Type B pancreatic cell (in vitro differentiated cells): ENCODE results near the gene ANKRD29. TPM values are rescaled to one million over a fixed set of nuclear protein-coding genes. Genes with fewer than 3 reads are reported as not detected.
A peak's percentile ranks its signal among the peaks of the same experiment; 100 is the strongest.

Source experiments
- DNase-seq: peaks from one replicate; pipeline ENCODE4 v3.0.0; 2021; ENCODE audit warnings: mixed read lengths; ENCODE audit not compliant: unreplicated experiment; ENCODE audit errors: extremely low spot score
- H3K27ac Mint-ChIP-seq: 2 replicates; pipeline ENCODE4 v1.8.0; 2021; ENCODE audit warnings: mild to moderate bottlenecking, mixed read lengths
- H3K27me3 Mint-ChIP-seq: 2 replicates; pipeline ENCODE4 v1.8.0; 2021; ENCODE audit warnings: mixed read lengths
- H3K36me3 Mint-ChIP-seq: 2 replicates; pipeline ENCODE4 v1.8.0; 2021; ENCODE audit warnings: mixed read lengths
- H3K4me1 Mint-ChIP-seq: one replicate; pipeline ENCODE4 v1.8.0; 2021; ENCODE audit warnings: mixed read lengths; ENCODE audit not compliant: unreplicated experiment
- H3K4me3 Mint-ChIP-seq: 2 replicates; pipeline ENCODE4 v1.8.0; 2021; ENCODE audit warnings: mild to moderate bottlenecking, mixed read lengths
- H3K9me3 Mint-ChIP-seq: 2 replicates; pipeline ENCODE4 v1.8.0; 2021; ENCODE audit warnings: mixed read lengths
- CTCF ChIP-seq: fragments of 200-600 bp; sonication (generic); conservative IDR thresholded peaks from 2 replicates; pipeline ENCODE4 v1.5.0; 2021; ENCODE audit warnings: antibody characterized with exemption, mild to moderate bottlenecking
- total RNA-seq: library from RNA; stranded (reverse); gene quantifications from 2 replicates; pipeline ENCODE4 v1.2.1, GENCODE V29; 2021; ENCODE audit warnings: low replicate concordance

Gene ANKRD29
- total RNA-seq, 1 donor from 2014 or later, result 3.5 TPM

GRCh38 chr18:23587220-23587642 is 75.5 kb downstream of the ANKRD29 start:
- TF ChIP-seq CTCF, result peak; percentile 4
- peak overlapping the region; percentile 94 for H3K4me3 Mint-ChIP-seq
- DNase-seq, result no peak
- peak overlapping the region; percentile 99 for H3K27ac Mint-ChIP-seq
- H3K4me1 Mint-ChIP-seq, result peaks cover 20% of the 10 kb centered on the region
- no peaks in the 10 kb centered on the region for H3K36me3 Mint-ChIP-seq
- H3K9me3 Mint-ChIP-seq, result no peaks in the 10 kb centered on the region
- H3K27me3 Mint-ChIP-seq, result peaks cover 12% of the 10 kb centered on the region

DNA sequence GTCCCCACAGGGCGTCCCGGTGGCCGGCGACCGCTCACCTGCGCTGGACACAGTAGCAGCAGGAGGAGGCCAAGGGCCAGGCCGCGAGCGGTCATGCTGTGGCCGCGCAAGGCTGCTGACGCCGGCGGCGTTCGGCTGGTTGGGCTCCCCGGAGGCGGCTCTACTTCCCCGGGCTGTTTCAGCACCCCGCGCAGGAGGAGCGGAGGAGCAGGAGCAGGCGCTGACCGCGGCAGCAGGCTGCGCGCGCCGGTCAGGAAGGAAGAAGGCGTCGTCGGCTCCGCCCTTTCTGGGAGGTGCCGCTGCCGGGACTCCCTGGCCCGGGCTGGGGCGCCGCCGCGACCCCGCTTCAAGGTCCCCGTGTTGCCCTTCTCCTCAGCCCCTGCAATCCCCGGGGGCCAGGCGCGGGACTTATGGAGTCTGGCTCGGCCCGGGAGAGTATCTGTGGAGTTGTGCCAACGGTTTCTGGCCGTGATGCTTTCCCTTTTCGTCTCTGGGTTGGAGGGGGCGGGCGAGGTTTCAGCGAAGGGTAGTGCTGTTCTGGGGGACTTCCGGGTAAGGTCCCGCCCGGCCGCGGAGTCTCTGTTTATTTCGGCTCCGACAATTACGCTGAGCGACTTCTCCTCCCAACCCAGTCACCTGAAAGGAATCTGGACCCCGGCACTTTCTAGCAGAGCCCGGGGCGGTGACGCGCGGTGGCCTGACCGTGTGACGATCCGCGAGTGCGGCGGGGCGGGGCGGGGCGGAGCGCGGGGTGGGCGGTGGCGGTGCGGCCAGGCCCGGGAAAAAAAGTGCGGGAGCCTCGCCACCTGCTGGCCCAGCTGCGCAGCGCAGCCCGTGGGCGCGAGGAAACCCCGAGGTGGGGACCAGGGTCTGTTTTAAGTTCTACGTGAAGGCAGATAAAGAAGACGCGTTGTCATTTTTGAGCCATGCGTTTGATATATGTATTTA is 76.2 kb downstream of the ANKRD29 start, which contains the start of gene NPC1:
Gene NPC1 (minus strand): TSS at position 258 of the 948 bp plus-strand sequence. CDS start 163 bp downstream, at position 95.
- H3K4me3 Mint-ChIP-seq, result peak within 1 kb of the TSS; percentile 94
- peak; percentile 97 for TF ChIP-seq CTCF
- H3K27me3 Mint-ChIP-seq, result peaks cover 12% of the 10 kb centered on the region
- H3K4me1 Mint-ChIP-seq, result peaks cover 26% of the 10 kb centered on the region
- peak; percentile 92 for DNase-seq
- H3K27ac Mint-ChIP-seq, result peak within 1 kb of the TSS; percentile 99
- no peaks in the 10 kb centered on the region for H3K9me3 Mint-ChIP-seq
- H3K36me3 Mint-ChIP-seq, result peaks cover 3% of the 10 kb centered on the region

GRCh38 chr18:23585897-23586248 is 76.8 kb downstream of the ANKRD29 start:
- DNase-seq, result no peak
- Mint-ChIP-seq H3K9me3 (no peaks in the 10 kb centered on the region), H3K4me3 (peak overlapping the region; percentile 94), H3K27me3 (peaks cover 12% of the 10 kb centered on the region), H3K36me3 (peaks cover 4% of the 10 kb centered on the region), H3K27ac (peak overlapping the region; percentile 99), H3K4me1 (peaks cover 31% of the 10 kb centered on the region)
- TF ChIP-seq CTCF, result no peak

DNA sequence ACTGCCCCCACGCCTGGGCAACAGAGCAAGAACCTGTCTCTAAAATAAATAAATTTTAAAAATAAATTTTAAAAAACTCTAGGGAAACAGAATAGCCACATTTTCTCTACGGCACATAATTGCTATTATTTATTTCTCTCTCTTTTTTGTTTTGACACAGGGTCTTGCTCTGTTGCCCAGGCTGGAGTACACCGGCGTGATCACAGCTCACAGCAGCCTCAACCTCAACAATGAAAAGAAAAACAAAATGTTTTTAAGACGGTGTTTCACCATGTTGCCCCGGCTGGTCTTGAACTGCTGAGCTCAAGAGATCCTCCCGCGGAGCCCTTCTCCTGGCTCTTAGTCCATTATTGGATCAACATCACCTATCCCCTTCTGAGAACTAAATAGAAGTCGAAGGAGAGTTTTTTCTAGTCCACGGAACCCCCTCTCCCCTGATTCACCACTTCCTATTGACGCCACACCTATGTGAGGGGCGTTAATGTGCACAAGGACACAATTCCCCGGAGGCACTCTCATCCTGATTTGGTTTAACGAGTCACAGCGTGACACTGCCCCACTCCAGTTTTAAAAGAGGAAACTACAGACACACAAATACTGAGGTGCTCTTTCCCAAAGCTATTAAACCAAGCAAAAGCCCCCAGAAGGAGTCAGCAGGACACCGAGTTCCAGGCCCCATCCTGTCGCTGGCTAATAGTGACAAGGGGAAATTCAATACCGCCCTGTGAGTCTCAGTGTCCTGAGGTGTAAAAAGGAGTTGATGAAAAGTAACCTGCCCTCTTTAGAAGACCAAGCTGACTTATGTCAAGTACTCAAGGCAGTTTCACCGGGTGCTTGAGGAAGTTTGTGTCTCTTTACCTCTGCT is 77.5 kb downstream of the ANKRD29 start:
- no peaks in the 10 kb centered on the region for H3K9me3 Mint-ChIP-seq
- H3K27ac Mint-ChIP-seq, result peak overlapping the region; percentile 99
- no peak for DNase-seq
- peak overlapping the region; percentile 94 for H3K4me3 Mint-ChIP-seq
- no peak for TF ChIP-seq CTCF
- peaks cover 12% of the 10 kb centered on the region for H3K27me3 Mint-ChIP-seq
- peaks cover 7% of the 10 kb centered on the region for H3K36me3 Mint-ChIP-seq
- peaks cover 37% of the 10 kb centered on the region for H3K4me1 Mint-ChIP-seq
